Measurements from ENCODE around the gene NCOR1.
A peak's percentile ranks its signal among the peaks of the same experiment; 100 is the strongest.

Gene NCOR1

DNA sequence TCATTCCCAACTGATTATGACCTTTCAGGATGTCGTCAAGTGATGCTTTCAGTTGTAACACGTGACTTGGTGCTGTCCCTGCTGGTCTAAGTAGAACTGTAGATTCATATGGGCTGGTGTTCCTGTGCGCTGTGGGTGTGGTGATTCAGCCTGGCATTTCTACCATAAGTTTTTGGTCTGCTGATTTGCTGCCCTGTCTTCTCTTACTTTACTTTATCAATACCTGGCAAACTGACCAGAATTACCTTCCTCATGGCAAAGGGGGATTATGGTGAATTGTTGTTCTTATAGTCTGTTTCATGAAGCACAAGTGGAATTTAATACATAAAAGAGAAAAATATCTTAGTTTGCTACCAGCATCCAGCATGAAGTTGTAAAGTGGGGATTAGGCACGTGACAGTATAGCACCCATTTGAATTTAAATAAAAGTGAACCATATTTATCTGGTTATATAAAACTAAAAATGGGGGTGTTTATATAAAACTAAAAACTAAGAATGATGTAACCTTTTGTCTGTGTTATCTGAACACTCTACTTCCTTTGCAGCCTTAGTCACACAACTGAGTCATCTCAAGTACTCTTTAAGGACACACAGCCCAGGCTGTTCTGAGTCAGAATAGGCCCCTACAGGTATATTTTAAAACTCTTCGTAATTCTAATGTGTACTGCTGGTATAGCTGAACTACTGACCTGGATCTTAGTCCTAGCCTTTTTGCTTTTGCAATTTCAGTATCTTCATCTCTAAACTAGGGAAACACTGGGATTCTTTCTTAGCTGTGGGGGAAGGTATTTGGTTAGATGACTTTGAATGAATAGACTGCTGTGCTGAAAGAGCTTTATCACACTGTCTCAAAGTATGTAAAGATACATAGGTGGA, 187.4 kb downstream of the NCOR1 start:
- Histone ChIP-seq H3K27me3 (ENCODE audit: insufficient read depth, poor library complexity, severe bottlenecking) (no peaks in the 10 kb centered on the region), H3K4me1 (ENCODE audit: insufficient read depth, poor library complexity, severe bottlenecking) (peaks cover 21% of the 10 kb centered on the region), H3K4me3 (ENCODE audit: severe bottlenecking) (no peak overlapping the region), H3K27ac (ENCODE audit: poor library complexity, severe bottlenecking) (peak overlapping the region; percentile 89), H3K36me3 (ENCODE audit: low read depth) (peaks cover 91% of the 10 kb centered on the region), H3K9me3 (ENCODE audit: severe bottlenecking) (no peaks in the 10 kb centered on the region)
- TF ChIP-seq, protein P1, sequence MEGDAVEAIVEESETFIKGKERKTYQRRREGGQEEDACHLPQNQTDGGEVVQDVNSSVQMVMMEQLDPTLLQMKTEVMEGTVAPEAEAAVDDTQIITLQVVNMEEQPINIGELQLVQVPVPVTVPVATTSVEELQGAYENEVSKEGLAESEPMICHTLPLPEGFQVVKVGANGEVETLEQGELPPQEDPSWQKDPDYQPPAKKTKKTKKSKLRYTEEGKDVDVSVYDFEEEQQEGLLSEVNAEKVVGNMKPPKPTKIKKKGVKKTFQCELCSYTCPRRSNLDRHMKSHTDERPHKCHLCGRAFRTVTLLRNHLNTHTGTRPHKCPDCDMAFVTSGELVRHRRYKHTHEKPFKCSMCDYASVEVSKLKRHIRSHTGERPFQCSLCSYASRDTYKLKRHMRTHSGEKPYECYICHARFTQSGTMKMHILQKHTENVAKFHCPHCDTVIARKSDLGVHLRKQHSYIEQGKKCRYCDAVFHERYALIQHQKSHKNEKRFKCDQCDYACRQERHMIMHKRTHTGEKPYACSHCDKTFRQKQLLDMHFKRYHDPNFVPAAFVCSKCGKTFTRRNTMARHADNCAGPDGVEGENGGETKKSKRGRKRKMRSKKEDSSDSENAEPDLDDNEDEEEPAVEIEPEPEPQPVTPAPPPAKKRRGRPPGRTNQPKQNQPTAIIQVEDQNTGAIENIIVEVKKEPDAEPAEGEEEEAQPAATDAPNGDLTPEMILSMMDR (IDR thresholded peaks at IDR 0.05; ENCODE audit: poor library complexity, severe bottlenecking) = no peak
- ATAC-seq (ENCODE audit: low read depth) = peak; percentile 99
- DNase-seq (ENCODE audit: low spot score) = peak; percentile 69

DNA sequence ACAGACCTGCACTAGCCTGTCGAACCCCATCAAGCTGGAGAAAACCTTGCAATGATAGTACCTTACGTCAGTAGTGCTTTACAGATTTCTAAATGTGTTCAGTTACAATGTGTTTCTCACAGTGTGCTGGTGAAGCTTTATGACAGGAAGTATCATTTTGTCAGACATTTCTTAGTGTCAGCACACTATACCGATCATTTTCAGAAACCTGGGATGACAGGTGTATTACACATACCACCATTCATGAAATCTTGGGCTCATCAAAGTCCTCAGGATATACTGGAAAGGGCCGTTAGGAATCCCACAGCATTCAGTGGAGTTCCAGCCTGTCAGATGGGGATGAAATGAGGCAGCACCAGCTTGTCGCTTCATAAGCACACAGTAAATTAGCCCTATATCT, 188.4 kb downstream of the NCOR1 start:
- TF ChIP-seq, protein P1 (IDR thresholded peaks at IDR 0.05; ENCODE audit: poor library complexity, severe bottlenecking) = no peak
- DNase-seq (ENCODE audit: low spot score) = no peak
- peaks cover 91% of the 10 kb centered on the region for H3K36me3 ChIP-seq (ENCODE audit: low read depth)
- H3K27ac ChIP-seq (ENCODE audit: poor library complexity, severe bottlenecking) = peak overlapping the region; percentile 89
- H3K9me3 ChIP-seq (ENCODE audit: severe bottlenecking) = no peaks in the 10 kb centered on the region
- no peaks in the 10 kb centered on the region for H3K27me3 ChIP-seq (ENCODE audit: insufficient read depth, poor library complexity, severe bottlenecking)
- ATAC-seq (ENCODE audit: low read depth) = no peak
- H3K4me1 ChIP-seq (ENCODE audit: insufficient read depth, poor library complexity, severe bottlenecking) = peaks cover 21% of the 10 kb centered on the region
- H3K4me3 ChIP-seq (ENCODE audit: severe bottlenecking) = no peak overlapping the region

DNA sequence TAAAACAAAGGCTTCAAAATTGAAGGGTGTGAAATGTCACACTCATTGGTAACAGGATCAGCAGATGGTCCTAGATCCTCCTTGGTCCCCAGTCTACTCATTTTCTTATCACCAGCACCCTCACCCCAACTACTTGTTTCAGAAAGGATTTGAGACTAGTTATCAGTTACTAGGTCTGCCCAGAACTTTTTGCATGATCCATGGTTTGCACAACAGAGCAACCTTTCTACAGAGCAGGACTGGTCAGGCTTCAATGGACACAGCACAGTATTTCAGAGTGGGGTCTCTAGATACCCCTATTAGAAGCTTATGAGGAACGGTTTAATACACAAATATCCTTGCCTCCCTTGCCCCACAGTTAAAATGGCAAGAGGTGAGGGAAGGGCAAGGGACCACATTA, 190.1 kb downstream of the NCOR1 start:
- H3K4me1 ChIP-seq (ENCODE audit: insufficient read depth, poor library complexity, severe bottlenecking) = peaks cover 21% of the 10 kb centered on the region
- no peaks in the 10 kb centered on the region for H3K27me3 ChIP-seq (ENCODE audit: insufficient read depth, poor library complexity, severe bottlenecking)
- ATAC-seq (ENCODE audit: low read depth) = no peak
- TF ChIP-seq, protein P1 (IDR thresholded peaks at IDR 0.05; ENCODE audit: poor library complexity, severe bottlenecking) = no peak
- no peak overlapping the region for H3K4me3 ChIP-seq (ENCODE audit: severe bottlenecking)
- H3K9me3 ChIP-seq (ENCODE audit: severe bottlenecking) = no peaks in the 10 kb centered on the region
- no peak overlapping the region for H3K27ac ChIP-seq (ENCODE audit: poor library complexity, severe bottlenecking)
- DNase-seq (ENCODE audit: low spot score) = no peak
- peaks cover 87% of the 10 kb centered on the region for H3K36me3 ChIP-seq (ENCODE audit: low read depth)

DNA sequence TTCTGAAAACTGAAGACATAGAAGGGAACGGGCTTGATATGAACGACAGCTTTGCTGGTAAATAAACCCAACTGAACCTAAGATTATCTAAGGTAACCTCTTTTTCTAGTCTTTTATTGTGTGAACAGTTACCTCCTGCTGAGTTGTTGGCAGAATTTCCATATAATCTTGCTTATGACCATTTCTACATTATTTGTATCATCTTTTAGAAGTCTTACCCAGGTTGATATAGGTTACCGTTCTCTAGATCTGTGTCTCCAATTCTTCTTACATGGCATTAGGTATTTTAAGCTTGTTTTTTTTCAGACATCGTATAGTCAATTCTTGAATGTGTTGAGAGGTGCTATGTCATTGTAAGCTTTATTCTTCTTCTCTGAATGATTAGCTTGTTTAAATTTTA, 191.5 kb downstream of the NCOR1 start:
- no peaks in the 10 kb centered on the region for H3K9me3 ChIP-seq (ENCODE audit: severe bottlenecking)
- H3K27ac ChIP-seq (ENCODE audit: poor library complexity, severe bottlenecking) = no peak overlapping the region
- H3K36me3 ChIP-seq (ENCODE audit: low read depth) = peaks cover 85% of the 10 kb centered on the region
- no peak for ATAC-seq (ENCODE audit: low read depth)
- no peak overlapping the region for H3K4me3 ChIP-seq (ENCODE audit: severe bottlenecking)
- DNase-seq (ENCODE audit: low spot score) = no peak
- TF ChIP-seq, protein P1 (IDR thresholded peaks at IDR 0.05; ENCODE audit: poor library complexity, severe bottlenecking) = no peak
- H3K4me1 ChIP-seq (ENCODE audit: insufficient read depth, poor library complexity, severe bottlenecking) = peaks cover 16% of the 10 kb centered on the region
- H3K27me3 ChIP-seq (ENCODE audit: insufficient read depth, poor library complexity, severe bottlenecking) = no peaks in the 10 kb centered on the region

DNA sequence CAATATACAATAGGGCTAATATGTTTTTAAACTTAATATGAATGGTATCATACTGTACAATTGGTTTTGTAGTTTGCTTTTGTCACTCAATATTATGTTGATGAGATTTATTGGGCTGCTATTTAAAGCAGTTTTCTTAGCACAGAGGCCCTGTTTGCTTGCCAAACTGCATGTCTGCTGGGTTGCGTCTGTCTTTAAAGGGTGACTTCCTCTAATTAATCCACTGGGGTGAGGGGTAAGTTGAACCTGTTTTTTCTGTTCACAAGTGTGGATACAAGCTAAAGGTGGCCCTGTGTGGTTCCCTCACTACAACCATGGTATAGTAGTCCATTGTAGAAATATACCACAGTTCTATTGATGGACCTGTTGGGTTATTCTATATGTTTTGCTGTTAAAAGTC, 196.0 kb downstream of the NCOR1 start:
- H3K36me3 ChIP-seq (ENCODE audit: low read depth) = peaks cover 87% of the 10 kb centered on the region
- H3K4me1 ChIP-seq (ENCODE audit: insufficient read depth, poor library complexity, severe bottlenecking) = peaks cover 7% of the 10 kb centered on the region
- no peak overlapping the region for H3K4me3 ChIP-seq (ENCODE audit: severe bottlenecking)
- no peak for ATAC-seq (ENCODE audit: low read depth)
- no peaks in the 10 kb centered on the region for H3K9me3 ChIP-seq (ENCODE audit: severe bottlenecking)
- H3K27ac ChIP-seq (ENCODE audit: poor library complexity, severe bottlenecking) = no peak overlapping the region
- TF ChIP-seq, protein P1 (IDR thresholded peaks at IDR 0.05; ENCODE audit: poor library complexity, severe bottlenecking) = no peak
- H3K27me3 ChIP-seq (ENCODE audit: insufficient read depth, poor library complexity, severe bottlenecking) = no peaks in the 10 kb centered on the region
- DNase-seq (ENCODE audit: low spot score) = no peak
